K562 treated with DMSO at 1 percent for 12 hours (cell line): Measurements from ENCODE around the gene MED29. TPM values are rescaled to one million over a fixed set of nuclear protein-coding genes. Genes with fewer than 3 reads are reported as not detected.

ENCODE experiments used
- total RNA-seq: library from RNA; unstranded; fragments of 300-600 nt; gene quantifications from 2 replicates; pipeline ENCODE4 v1.2.3, GENCODE V29; 2022; ENCODE audit not compliant: insufficient read depth

The MED29 gene
- total RNA-seq, result 19.4 and 29.2 TPM in 2 replicates

GRCh38 chr19:39390751-39391437, at the start of gene MED29, which contains the start of gene PAF1:
Gene MED29 (plus strand): TSS chr19:39391378. CDS start chr19:39391423, 45 bp downstream.
Gene PAF1 (minus strand): TSS chr19:39391106. CDS start chr19:39390864, 242 bp downstream.

GRCh38 chr19:39341719-39342604, 49.2 kb upstream of the MED29 start, which contains the start of gene SAMD4B:
Gene SAMD4B (plus strand): TSS chr19:39342421. CDS start chr19:39356894, 14,473 bp downstream.

GRCh38 chr19:39406656-39407409, 15.7 kb downstream of the MED29 start, which contains the start of gene ZFP36:
Gene ZFP36 (plus strand): TSS chr19:39406847. CDS start chr19:39406905, 58 bp downstream.

GRCh38 chr19:39412100-39412866, 21.1 kb downstream of the MED29 start, which contains the start of gene PLEKHG2:
Gene PLEKHG2 (plus strand): TSS chr19:39412669. CDS start chr19:39414087, 1,418 bp downstream.

GRCh38 chr19:39435499-39436349, 44.5 kb downstream of the MED29 start, which contains the start of gene RPS16:
Gene RPS16 (minus strand): TSS chr19:39435949. CDS start chr19:39435895, 54 bp downstream.

GRCh38 chr19:39445196-39446111, 54.3 kb downstream of the MED29 start, which contains the start of gene SUPT5H:
Gene SUPT5H (plus strand): TSS chr19:39445582. CDS start chr19:39445891, 309 bp downstream.

Other genes starting within 250 kb of the MED29 start
- not detected in 2 replicates for gene NCCRP1, start 194.4 kb upstream of the MED29 start, total RNA-seq
- gene SYCN, start 187.1 kb upstream of the MED29 start, total RNA-seq, result not detected in 2 replicates
- gene IFNL3, start 146.4 kb upstream of the MED29 start, total RNA-seq, result not detected in 2 replicates
- gene IFNL4, start 142.5 kb upstream of the MED29 start, total RNA-seq, result not detected in 2 replicates
- gene IFNL2, start 123.0 kb upstream of the MED29 start, total RNA-seq, result not detected in 2 replicates
- gene IFNL1, start 95.0 kb upstream of the MED29 start, total RNA-seq, result not detected in 2 replicates
- gene LRFN1, start 70.5 kb upstream of the MED29 start, total RNA-seq, result 6.5 and 7.8 TPM in 2 replicates
- gene GMFG, start 55.3 kb upstream of the MED29 start, total RNA-seq, result 80.2 and 106 TPM in 2 replicates
- gene SAMD4B, start 49.0 kb upstream of the MED29 start, total RNA-seq, result 65.8 and 145 TPM in 2 replicates
- gene PAF1, start 272 bp upstream of the MED29 start, total RNA-seq, result 36.9 and 49.1 TPM in 2 replicates
- 14.9 and 25.6 TPM in 2 replicates for gene ZFP36, start 15.5 kb downstream of the MED29 start, total RNA-seq
- gene PLEKHG2, start 21.3 kb downstream of the MED29 start, total RNA-seq, result 3.2 and 10.9 TPM in 2 replicates
- gene RPS16, start 44.6 kb downstream of the MED29 start, total RNA-seq, result 8,803 and 14,511 TPM in 2 replicates
- gene SUPT5H, start 54.2 kb downstream of the MED29 start, total RNA-seq, result 87.3 and 120 TPM in 2 replicates
- gene TIMM50, start 89.5 kb downstream of the MED29 start, total RNA-seq, result 103 and 120 TPM in 2 replicates
- gene DLL3, start 107.6 kb downstream of the MED29 start, total RNA-seq, result 0.70 and 2.0 TPM in 2 replicates
- not detected in 2 replicates for gene SELENOV, start 123.8 kb downstream of the MED29 start, total RNA-seq
- 4.9 and 9.6 TPM in 2 replicates for gene EID2B, start 141.5 kb downstream of the MED29 start, total RNA-seq
- 19.1 and 23.0 TPM in 2 replicates for gene EID2, start 148.8 kb downstream of the MED29 start, total RNA-seq
- gene LGALS13, start 211.1 kb downstream of the MED29 start, total RNA-seq, result 3.8 TPM in 1 of 2 replicates, not detected in the other